Measurements from ENCODE around the gene EDARADD.

Gene EDARADD

DNA sequence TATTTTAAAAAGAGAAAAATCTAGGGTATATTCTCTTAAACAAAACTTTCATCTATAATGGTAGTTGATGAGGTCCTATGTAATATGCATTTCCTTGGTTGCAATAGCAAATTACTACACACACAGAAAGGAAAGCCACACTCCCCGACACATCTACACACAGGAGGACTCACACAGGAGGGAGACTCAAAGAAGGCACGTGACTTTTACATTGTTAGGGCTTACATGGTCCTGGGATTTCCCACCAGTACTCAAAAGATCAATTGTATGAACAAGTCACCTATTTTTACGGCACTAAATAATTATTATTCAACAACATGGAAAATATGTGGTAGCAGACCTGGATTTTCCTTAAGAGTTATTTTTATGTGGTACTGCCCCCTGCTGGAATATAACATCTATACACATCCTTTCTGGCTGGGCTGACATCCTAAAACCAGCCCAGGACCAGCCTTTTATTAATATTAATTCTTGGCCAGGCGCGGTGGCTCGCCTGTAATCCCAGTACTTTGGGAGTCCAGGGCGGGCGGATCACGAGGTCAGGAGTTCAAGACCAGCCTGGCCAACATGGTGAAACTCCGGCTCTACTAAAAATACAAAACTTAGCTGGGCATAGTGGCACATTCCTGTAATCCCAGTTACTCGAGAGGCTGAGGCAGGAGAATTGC, 95.8 kb downstream of the EDARADD start:
- Histone ChIP-seq H3K4me3 (ENCODE audit: low read depth, low read length) (no peak overlapping the region), H4K12ac (ENCODE audit: low read depth, low read length) (no peak overlapping the region), H2AFZ (ENCODE audit: insufficient read depth, low read length, poor library complexity) (no peak overlapping the region), H4K8ac (ENCODE audit: low read depth, low read length) (no peak overlapping the region), H3K9ac (ENCODE audit: low read length) (no peak overlapping the region), H3K4me1 (ENCODE audit: control insufficient read depth in 1 of 2, insufficient read depth in 2 of 2, low read length in 2 of 2) (no peaks in the 10 kb centered on the region), H3K36me3 (ENCODE audit: control insufficient read depth in 1 of 2, insufficient read depth in 2 of 2, low read length in 2 of 2) (no peaks in the 10 kb centered on the region), H3K4me2 (ENCODE audit: low read length) (no peak overlapping the region), H4K91ac (ENCODE audit: low read depth, low read length) (no peak overlapping the region), H2AK5ac (ENCODE audit: low read length) (no peak overlapping the region), H3K23ac (ENCODE audit: low read length) (no peak overlapping the region), H2BK12ac (ENCODE audit: low read length) (no peak overlapping the region), H3K4ac (ENCODE audit: low read depth, low read length) (no peak overlapping the region), H3K9me3 (ENCODE audit: insufficient read depth, low read depth, low read length) (peaks cover 2% of the 10 kb centered on the region), H3K14ac (ENCODE audit: low read length) (no peak overlapping the region), H3K27me3 (ENCODE audit: insufficient read depth, low read length) (no peaks in the 10 kb centered on the region), H3K27ac (ENCODE audit: low read depth, low read length) (no peak overlapping the region), H3K79me1 (ENCODE audit: low read length) (no peaks in the 10 kb centered on the region), H2BK5ac (ENCODE audit: low read depth, low read length, poor library complexity) (no peak overlapping the region), H3K18ac (ENCODE audit: low read length) (no peak overlapping the region), H3K79me2 (ENCODE audit: control insufficient read depth, insufficient read depth, low read length, poor library complexity) (no peaks in the 10 kb centered on the region), H2BK120ac (ENCODE audit: insufficient read depth, low read length, poor library complexity) (no peak overlapping the region)
- DNase-seq: peak in 1 of 2 donors; percentile 78
- whole genome bisulfite sequencing (ENCODE audit: extremely low coverage, insufficient coverage, insufficient read length): no CpG with 5 or more reads among the region's 11 CpGs

DNA sequence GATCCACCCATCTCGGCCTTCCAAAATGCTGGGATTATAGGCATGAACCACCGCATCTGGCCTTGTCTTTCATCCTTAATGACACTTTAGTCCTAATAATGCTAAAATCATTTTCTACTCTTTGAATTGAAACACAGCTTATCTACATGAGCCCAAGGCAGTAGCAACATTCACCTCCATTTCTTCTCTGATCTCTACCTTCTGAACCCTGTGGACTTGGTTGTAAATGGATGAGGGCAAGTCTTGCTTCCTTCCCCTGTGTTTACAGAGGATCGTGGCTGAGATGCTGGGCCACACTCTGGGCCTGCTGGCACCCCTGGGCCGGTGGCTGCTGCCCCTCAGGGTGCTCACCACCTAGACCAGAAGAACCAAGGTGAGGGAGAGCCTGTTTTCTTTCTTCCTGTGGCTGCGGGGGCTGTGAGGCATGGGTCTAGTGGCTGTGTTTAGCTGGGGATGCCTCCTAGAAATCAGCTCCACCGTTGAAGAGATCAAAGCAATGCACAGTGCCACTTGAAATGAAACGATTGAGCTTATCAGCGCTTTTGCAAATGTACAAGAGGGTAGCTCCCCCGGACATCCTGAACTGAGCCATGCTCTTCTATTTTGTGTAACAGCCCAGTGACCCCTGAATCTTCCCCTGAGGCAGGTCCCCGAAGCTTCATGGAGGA, 97.5 kb downstream of the EDARADD start:
- Histone ChIP-seq H3K4me3 (ENCODE audit: low read depth, low read length) (no peak overlapping the region), H3K9me3 (ENCODE audit: insufficient read depth, low read depth, low read length) (peaks cover 2% of the 10 kb centered on the region), H2AK5ac (ENCODE audit: low read length) (no peak overlapping the region), H3K36me3 (ENCODE audit: control insufficient read depth in 1 of 2, insufficient read depth in 2 of 2, low read length in 2 of 2) (no peaks in the 10 kb centered on the region), H3K4me1 (ENCODE audit: control insufficient read depth in 1 of 2, insufficient read depth in 2 of 2, low read length in 2 of 2) (no peaks in the 10 kb centered on the region), H4K12ac (ENCODE audit: low read depth, low read length) (no peak overlapping the region), H2AFZ (ENCODE audit: insufficient read depth, low read length, poor library complexity) (no peak overlapping the region), H3K4ac (ENCODE audit: low read depth, low read length) (no peak overlapping the region), H2BK120ac (ENCODE audit: insufficient read depth, low read length, poor library complexity) (no peak overlapping the region), H3K4me2 (ENCODE audit: low read length) (no peak overlapping the region), H2BK5ac (ENCODE audit: low read depth, low read length, poor library complexity) (no peak overlapping the region), H3K27me3 (ENCODE audit: insufficient read depth, low read length) (no peaks in the 10 kb centered on the region), H4K8ac (ENCODE audit: low read depth, low read length) (no peak overlapping the region), H3K27ac (ENCODE audit: low read depth, low read length) (no peak overlapping the region), H2BK12ac (ENCODE audit: low read length) (no peak overlapping the region), H3K14ac (ENCODE audit: low read length) (no peak overlapping the region), H3K18ac (ENCODE audit: low read length) (no peak overlapping the region), H3K9ac (ENCODE audit: low read length) (no peak overlapping the region), H3K79me1 (ENCODE audit: low read length) (no peaks in the 10 kb centered on the region), H4K91ac (ENCODE audit: low read depth, low read length) (no peak overlapping the region), H3K23ac (ENCODE audit: low read length) (no peak overlapping the region), H3K79me2 (ENCODE audit: control insufficient read depth, insufficient read depth, low read length, poor library complexity) (no peaks in the 10 kb centered on the region)
- DNase-seq: no peak
- WGBS (ENCODE audit: extremely low coverage, insufficient coverage, insufficient read length): no CpG with 5 or more reads among the region's 10 CpGs

DNA sequence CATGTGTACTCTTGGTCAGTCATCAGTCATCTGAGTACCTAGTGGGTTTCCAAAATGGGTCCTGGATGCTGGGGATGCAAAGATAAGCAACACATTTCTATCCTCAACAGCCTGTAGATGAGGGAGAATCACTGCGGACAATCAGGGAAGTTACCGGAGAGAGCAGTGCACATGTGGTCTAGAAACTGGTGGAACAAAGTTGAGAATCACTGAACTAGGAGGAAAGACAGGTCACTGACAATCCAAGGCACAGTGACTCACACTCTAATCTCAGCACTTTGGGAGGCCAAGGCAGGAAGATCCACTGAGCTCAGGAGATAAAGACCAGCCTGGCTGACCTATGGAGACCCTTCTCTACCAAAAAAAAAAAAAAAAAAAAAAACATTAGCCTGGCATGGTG, 98.3 kb downstream of the EDARADD start:
- Histone ChIP-seq H2BK120ac (ENCODE audit: insufficient read depth, low read length, poor library complexity) (no peak overlapping the region), H2AK5ac (ENCODE audit: low read length) (no peak overlapping the region), H3K4me1 (ENCODE audit: control insufficient read depth in 1 of 2, insufficient read depth in 2 of 2, low read length in 2 of 2) (no peaks in the 10 kb centered on the region), H4K91ac (ENCODE audit: low read depth, low read length) (no peak overlapping the region), H3K9me3 (ENCODE audit: insufficient read depth, low read depth, low read length) (peaks cover 2% of the 10 kb centered on the region), H3K23ac (ENCODE audit: low read length) (no peak overlapping the region), H4K8ac (ENCODE audit: low read depth, low read length) (no peak overlapping the region), H3K27ac (ENCODE audit: low read depth, low read length) (no peak overlapping the region), H3K27me3 (ENCODE audit: insufficient read depth, low read length) (no peaks in the 10 kb centered on the region), H3K9ac (ENCODE audit: low read length) (no peak overlapping the region), H4K12ac (ENCODE audit: low read depth, low read length) (no peak overlapping the region), H2BK12ac (ENCODE audit: low read length) (no peak overlapping the region), H3K18ac (ENCODE audit: low read length) (no peak overlapping the region), H3K36me3 (ENCODE audit: control insufficient read depth in 1 of 2, insufficient read depth in 2 of 2, low read length in 2 of 2) (no peaks in the 10 kb centered on the region), H3K4me2 (ENCODE audit: low read length) (no peak overlapping the region), H3K4me3 (ENCODE audit: low read depth, low read length) (no peak overlapping the region), H3K79me2 (ENCODE audit: control insufficient read depth, insufficient read depth, low read length, poor library complexity) (no peaks in the 10 kb centered on the region), H3K79me1 (ENCODE audit: low read length) (no peaks in the 10 kb centered on the region), H3K4ac (ENCODE audit: low read depth, low read length) (no peak overlapping the region), H2BK5ac (ENCODE audit: low read depth, low read length, poor library complexity) (no peak overlapping the region), H2AFZ (ENCODE audit: insufficient read depth, low read length, poor library complexity) (no peak overlapping the region), H3K14ac (ENCODE audit: low read length) (no peak overlapping the region)
- WGBS (ENCODE audit: extremely low coverage, insufficient coverage, insufficient read length): no CpG with 5 or more reads among the region's 2 CpGs
- no peak for DNase-seq

GRCh38 chr1:236494082-236494481, 100.0 kb downstream of the EDARADD start:
- no CpG with 5 or more reads among the region's 11 CpGs for WGBS (ENCODE audit: extremely low coverage, insufficient coverage, insufficient read length)
- no peak overlapping the region for H3K4me2 ChIP-seq (ENCODE audit: low read length)
- no peak overlapping the region for H2AK5ac ChIP-seq (ENCODE audit: low read length)
- no peaks in the 10 kb centered on the region for H3K36me3 ChIP-seq (ENCODE audit: control insufficient read depth in 1 of 2, insufficient read depth in 2 of 2, low read length in 2 of 2)
- H3K18ac ChIP-seq (ENCODE audit: low read length): no peak overlapping the region
- peak overlapping the region; percentile 59 for H3K9ac ChIP-seq (ENCODE audit: low read length)
- no peak overlapping the region for H3K14ac ChIP-seq (ENCODE audit: low read length)
- H4K8ac ChIP-seq (ENCODE audit: low read depth, low read length): no peak overlapping the region
- H2AFZ ChIP-seq (ENCODE audit: insufficient read depth, low read length, poor library complexity): no peak overlapping the region
- no peak overlapping the region for H2BK5ac ChIP-seq (ENCODE audit: low read depth, low read length, poor library complexity)
- no peak overlapping the region for H4K12ac ChIP-seq (ENCODE audit: low read depth, low read length)
- no peaks in the 10 kb centered on the region for H3K79me2 ChIP-seq (ENCODE audit: control insufficient read depth, insufficient read depth, low read length, poor library complexity)
- H2BK12ac ChIP-seq (ENCODE audit: low read length): no peak overlapping the region
- no peaks in the 10 kb centered on the region for H3K4me1 ChIP-seq (ENCODE audit: control insufficient read depth in 1 of 2, insufficient read depth in 2 of 2, low read length in 2 of 2)
- no peaks in the 10 kb centered on the region for H3K27me3 ChIP-seq (ENCODE audit: insufficient read depth, low read length)
- no peak overlapping the region for H4K91ac ChIP-seq (ENCODE audit: low read depth, low read length)
- no peak overlapping the region for H3K27ac ChIP-seq (ENCODE audit: low read depth, low read length)
- DNase-seq: no peak
- no peak overlapping the region for H2BK120ac ChIP-seq (ENCODE audit: insufficient read depth, low read length, poor library complexity)
- H3K4me3 ChIP-seq (ENCODE audit: low read depth, low read length): peak overlapping the region; percentile 25
- no peak overlapping the region for H3K4ac ChIP-seq (ENCODE audit: low read depth, low read length)
- peak overlapping the region; percentile 41 for H3K23ac ChIP-seq (ENCODE audit: low read length)
- peaks cover 2% of the 10 kb centered on the region for H3K9me3 ChIP-seq (ENCODE audit: insufficient read depth, low read depth, low read length)
- no peaks in the 10 kb centered on the region for H3K79me1 ChIP-seq (ENCODE audit: low read length)
